ENCODE data around the gene TUFM.
"Not testable (repeated sequence)": the region's sequence is repeated elsewhere in the genome, so short reads cannot be mapped to it uniquely, and the experiment has no call there.

Gene TUFM

GRCh38 chr16:28875134-28876018, 29.2 kb upstream of the TUFM start:
- no peak for DNase-seq

- DNase-seq: no peak
Observed at GRCh38 chr16:28874406-28874805, 28.3 kb upstream of the TUFM start.

DNA sequence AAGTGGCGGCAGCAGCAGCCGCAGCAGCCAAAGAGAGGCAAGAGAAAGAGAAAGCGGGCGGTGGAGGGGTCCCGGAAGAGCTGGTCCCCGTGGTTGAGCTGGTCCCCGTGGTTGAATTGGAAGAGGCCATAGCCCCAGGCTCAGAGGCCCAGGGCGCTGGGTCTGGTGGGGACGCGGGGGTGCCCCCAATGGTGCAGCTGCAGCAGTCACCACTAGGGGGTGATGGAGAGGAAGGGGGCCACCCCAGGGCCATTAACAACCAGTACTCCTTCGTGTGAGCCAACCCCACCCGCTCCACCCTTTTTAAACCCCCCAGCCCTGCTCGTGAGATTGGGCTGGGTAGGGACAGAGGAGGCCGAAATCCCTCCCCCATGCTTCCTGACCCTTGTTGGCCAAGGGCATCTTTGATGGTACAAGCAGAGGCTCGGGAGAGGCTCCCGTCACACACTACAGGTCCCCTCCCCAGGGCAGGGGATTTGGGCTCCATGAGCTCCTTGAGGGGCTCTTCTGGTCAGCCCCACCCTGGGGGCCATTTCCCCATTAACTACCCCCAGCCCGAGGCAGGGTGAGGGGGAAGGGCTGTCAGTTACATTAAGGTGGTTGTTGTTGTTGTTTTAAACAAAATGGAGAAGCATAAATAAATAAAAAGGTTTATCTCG, 27.5 kb upstream of the TUFM start:
- DNase-seq: peak; percentile 72

GRCh38 chr16:28872952-28873351, 26.8 kb upstream of the TUFM start:
- no peak for DNase-seq

- no peak for DNase-seq
Observed at GRCh38 chr16:28869201-28869600, 23.1 kb upstream of the TUFM start.

- not testable (repeated sequence) for DNase-seq
Observed at GRCh38 chr16:28867646-28868045, 21.5 kb upstream of the TUFM start.

- no peak for DNase-seq
Observed at GRCh38 chr16:28867241-28867640, 21.1 kb upstream of the TUFM start.

DNA sequence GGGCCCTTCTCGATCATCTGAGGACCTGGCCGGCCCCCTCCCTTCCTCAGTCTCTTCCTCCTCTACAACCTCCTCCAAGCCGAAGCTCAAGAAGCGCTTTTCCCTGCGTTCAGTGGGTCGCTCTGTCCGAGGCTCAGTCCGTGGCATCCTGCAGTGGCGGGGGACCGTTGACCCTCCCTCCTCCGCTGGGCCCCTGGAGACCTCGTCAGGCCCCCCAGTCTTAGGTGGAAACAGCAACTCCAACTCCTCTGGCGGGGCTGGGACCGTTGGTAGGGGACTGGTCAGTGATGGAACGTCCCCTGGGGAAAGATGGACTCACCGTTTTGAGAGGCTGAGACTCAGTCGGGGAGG, 20.3 kb upstream of the TUFM start:
- no peak for DNase-seq

DNA sequence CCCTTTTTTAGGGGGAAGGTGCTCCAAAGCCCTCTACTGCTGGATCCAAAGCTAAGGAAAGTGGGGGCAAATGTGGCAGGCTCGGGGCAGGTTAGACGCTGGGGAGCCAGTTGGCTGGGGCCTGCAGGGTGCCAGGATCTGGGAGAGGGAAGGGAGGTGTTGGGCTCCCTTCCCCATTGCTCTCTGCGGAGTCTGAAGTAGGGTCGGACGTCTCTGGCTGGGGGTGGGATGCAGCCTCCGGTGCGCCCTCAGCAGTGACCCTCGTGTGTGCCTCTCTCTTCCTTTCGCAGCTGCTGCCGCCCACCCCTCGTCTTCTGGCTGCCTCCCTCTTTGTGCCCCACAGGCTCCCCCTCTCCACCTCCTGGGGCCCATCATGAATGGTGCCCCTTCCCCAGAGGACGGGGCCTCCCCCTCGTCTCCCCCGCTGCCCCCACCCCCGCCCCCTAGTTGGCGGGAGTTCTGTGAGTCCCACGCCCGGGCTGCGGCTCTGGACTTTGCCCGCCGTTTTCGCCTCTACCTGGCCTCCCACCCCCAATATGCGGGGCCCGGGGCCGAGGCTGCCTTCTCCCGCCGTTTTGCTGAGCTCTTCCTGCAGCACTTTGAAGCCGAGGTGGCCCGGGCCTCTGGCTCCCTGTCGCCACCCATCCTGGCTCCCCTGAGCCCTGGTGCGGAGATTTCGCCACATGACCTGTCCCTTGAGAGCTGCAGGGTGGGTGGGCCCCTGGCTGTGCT, 19.7 kb upstream of the TUFM start:
- DNase-seq: no peak

- DNase-seq: no peak
Observed at GRCh38 chr16:28865001-28865688, 19.0 kb upstream of the TUFM start.

DNA sequence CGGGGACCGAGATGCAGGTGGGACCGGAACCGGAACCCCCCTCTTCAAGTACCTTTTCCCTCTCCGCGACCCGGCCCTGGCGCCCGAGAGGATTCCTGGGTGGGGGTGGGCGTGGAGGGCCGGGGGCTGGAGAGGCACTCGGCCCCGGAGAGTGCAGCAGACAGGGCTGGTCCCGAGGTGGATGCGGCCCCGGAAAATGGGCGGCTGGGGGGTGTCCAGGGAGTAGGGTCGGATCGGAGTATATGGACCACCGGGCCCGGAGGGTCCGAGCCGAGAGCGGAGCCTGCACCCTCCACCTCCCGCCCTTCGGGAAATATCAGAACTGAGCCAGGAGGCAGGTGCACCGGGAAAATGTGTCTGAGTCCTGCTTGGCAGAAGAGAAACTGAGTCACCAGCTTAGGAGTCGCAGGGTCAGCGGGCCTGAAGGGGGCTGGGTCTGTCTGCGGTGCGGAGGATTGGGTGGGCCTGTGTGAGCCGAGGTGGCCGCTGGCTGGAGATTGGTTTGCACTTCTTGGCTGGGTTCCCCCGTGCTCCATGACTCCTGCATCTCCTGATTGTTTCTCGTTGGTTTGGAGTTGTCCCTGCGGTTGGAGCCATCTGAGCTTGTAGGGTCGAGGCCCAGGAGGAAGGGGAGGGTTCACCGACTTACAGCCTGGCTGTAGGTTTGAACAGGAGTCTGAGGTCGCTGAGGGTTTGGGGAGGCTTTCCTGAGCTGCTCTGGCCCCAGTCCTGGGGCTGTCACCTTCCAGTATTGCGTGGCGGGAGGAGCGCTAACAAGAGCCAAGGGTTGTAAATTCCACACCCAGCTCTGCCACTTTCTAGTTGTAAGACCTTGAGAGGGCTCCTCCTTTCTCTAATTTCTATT, 18.0 kb upstream of the TUFM start:
- DNase-seq: no peak

DNA sequence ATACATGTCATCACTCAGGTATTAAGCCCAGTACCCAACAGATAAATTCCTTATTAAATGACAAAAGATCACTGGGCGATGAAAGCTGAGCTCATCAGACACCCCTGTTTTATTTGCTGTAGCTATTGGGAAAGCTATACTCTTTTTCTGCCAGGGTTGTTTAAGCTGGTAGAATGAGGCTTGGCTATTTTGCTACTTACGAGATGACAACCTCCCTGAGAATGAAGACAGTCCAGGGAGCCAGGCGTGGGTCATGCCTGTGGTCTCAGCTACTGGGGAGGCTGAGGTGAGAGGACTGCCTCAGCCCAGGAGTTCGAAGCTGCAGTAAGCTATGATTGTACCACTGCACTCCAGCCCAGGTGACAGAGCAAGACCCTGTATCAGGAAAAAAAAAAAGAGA, 13.2 kb upstream of the TUFM start:
- DNase-seq: no peak

- no peak for DNase-seq
Observed at GRCh38 chr16:28858421-28858820, 12.3 kb upstream of the TUFM start.

GRCh38 chr16:28846933-28847273, 755 bp upstream of the TUFM start:
- no peak for DNase-seq

GRCh38 chr16:28845761-28846079, 428 bp downstream of the TUFM start:
- no peak for DNase-seq

DNA sequence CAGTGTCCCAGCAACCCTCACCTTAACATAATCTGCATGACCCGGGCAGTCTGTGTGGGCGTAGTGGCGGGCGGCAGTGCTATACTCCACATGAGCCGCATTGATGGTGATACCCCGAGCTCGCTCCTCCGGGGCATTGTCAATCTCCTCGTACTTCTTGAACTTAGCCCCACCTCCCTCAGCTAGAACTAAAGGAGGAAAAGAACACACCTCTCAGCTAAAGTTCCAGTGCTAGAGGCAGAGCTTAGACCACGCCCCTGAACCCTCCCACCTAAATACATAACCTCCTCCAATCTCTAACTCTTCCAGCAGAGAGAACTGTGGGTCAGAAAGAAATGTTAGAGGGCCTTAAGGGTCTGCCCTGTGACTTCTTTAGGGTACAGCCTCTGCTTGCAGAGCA, 855 bp downstream of the TUFM start:
- DNase-seq: no peak

DNA sequence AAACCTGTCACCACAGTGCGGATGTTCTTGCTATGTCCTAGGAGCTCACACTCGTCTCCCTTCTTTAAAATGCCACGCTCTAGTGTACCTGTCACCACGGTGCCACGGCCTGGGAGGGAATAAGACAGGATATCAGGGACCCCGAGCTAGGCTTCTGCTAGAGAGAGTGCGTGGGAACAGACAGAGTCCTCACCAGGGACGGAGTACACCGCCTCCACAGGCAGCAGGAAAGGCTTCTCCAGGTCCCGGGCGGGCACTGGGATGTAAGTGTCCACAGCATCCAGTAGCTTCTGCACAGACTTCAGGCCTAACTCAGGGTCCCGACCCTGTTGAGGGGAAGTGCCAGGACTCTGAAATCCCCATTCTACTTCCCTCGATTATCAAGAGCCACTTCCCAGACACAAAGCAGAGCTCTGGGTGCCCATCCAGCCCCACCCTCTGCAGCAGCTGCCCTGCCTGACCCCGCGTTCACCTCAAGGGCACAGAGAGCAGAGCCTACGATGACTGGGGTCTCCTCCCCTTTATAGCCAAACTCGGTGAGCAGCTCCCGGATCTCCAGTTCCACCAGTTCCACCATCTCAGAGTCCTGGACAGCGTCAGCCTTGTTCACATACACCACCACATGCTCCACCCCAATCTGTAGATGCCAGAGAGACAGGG, 1.8 kb downstream of the TUFM start:
- no peak for DNase-seq

GRCh38 chr16:28843766-28844165, 2.4 kb downstream of the TUFM start:
- no peak for DNase-seq

- no peak for DNase-seq
Observed at GRCh38 chr16:28842696-28843095, 3.5 kb downstream of the TUFM start.

GRCh38 chr16:28839899-28840298, 6.2 kb downstream of the TUFM start:
- no peak for DNase-seq

DNA sequence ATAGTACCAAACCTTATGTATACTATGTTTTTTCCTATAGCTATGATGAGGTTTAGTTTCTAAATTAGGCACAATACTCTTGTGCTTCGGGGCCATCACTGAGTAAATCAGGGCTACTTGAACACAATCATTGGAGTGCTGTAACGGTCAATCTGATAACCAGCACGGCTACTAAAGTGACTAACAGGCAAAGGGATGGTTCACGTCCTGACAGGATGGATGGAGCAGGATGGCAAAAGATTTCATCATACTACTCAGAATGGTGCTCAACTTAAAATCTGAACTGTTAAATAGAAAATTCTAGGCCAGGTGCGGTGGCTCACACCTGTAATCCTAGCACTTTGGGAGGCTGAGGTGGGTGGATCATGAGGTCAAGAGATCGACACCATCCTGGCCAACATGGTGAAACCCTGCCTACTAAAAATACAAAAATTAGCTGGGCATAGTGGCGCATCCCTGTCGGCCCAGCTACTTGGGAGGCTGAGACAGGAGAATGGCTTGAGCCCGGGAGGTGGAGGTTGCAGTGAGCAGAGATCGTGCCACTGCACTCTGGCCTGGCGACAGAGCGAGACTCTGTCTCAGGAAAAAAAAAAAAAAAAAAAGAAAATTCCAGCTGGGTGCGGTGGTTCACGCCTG, 7.0 kb downstream of the TUFM start:
- DNase-seq: no peak

- no peak for DNase-seq
Observed at GRCh38 chr16:28838558-28838918, 7.6 kb downstream of the TUFM start.
